Breast epithelium (tissue), 4 donors: Measurements from ENCODE around the gene CDH23. TPM values are rescaled to one million over a fixed set of nuclear protein-coding genes. Genes with fewer than 3 reads are reported as not detected.
"Not testable (repeated sequence)": the region's sequence is repeated elsewhere in the genome, so short reads cannot be mapped to it uniquely, and the experiment has no call there.

Experiments
- DNase-seq, 2 donors: peaks; one replicate each; pipeline ENCODE4 v3.0.0-alpha.2; 2019; ENCODE audit warnings: low spot score in 2 of 2
- H3K27ac ChIP-seq, 2 donors: fragments of 200-600 bp; sonication (generic) in 1 of 2; one replicate each; pipeline ENCODE4 v1.5.1; 2016 to 2019; ENCODE audit warnings: mild to moderate bottlenecking in 1 of 2
- H3K27me3 ChIP-seq, 2 donors: fragments of 200-600 bp; sonication (generic) in 1 of 2; one replicate each; pipeline versions ENCODE4 v1.5.1 to v1.6.0; 2017 to 2019; ENCODE audit warnings: control low read depth in 1 of 2, mild to moderate bottlenecking in 1 of 2
- H3K36me3 ChIP-seq: fragments of 200-600 bp; one replicate; pipeline ENCODE4 v1.5.1; 2019
- H3K4me1 ChIP-seq, 2 donors: fragments of 200-600 bp; sonication (generic); one replicate each; pipeline ENCODE4 v1.5.1; 2016 to 2019; ENCODE audit warnings: control low read depth in 1 of 2
- H3K4me3 ChIP-seq, 3 donors: fragments of 200-600 bp; sonication (generic); 1 replicate in 2 of 3; 2 replicates in 1 of 3; pipeline ENCODE4 v1.5.1; 2016 to 2019; ENCODE audit warnings: mild to moderate bottlenecking in 3 of 3, moderate library complexity in 2 of 3
- H3K9me3 ChIP-seq, 2 donors: fragments of 200-600 bp; sonication (generic) in 1 of 2; one replicate each; pipeline ENCODE4 v1.5.1; 2016 to 2019; ENCODE audit warnings: control low read depth in 1 of 2
- POLR2A ChIP-seq: fragments of 450-650 bp; IDR thresholded peaks from one replicate; pipeline ENCODE4 v1.6.1; 2016; ENCODE audit warnings: antibody characterized with exemption, mild to moderate bottlenecking, moderate library complexity
- POLR2AphosphoS5 ChIP-seq, 3 donors: sonication (generic); formaldehyde crosslinking; IDR thresholded peaks; one replicate each; pipeline ENCODE4 v1.6.1; 2017; ENCODE audit warnings: antibody characterized with exemption in 3 of 3
- intact Hi-C: fragments of 100-400 bp; cut with DNase I; formaldehyde crosslinking; loops from one replicate; pipeline ENCODE4 v1.15.1; 2023; ENCODE audit warnings: low total_unique reads
- total RNA-seq, 3 donors: library from RNA; depleted of rRNA; stranded (reverse); fragments of >200 nt; gene quantifications; one replicate each; pipeline ENCODE4 v1.1.0, GENCODE V29; 2016
- TF ChIP-seq, protein P1 (sequence below), 3 donors: fragments of 450-650 bp; IDR thresholded peaks; one replicate each; pipeline ENCODE4 v1.5.1; 2016 to 2017; ENCODE audit warnings: antibody characterized with exemption in 3 of 3, mild to moderate bottlenecking in 3 of 3, moderate library complexity in 3 of 3

Gene CDH23
- total RNA-seq, 3 donors from 2014 or later: 8.5 to 13.8 (median 11.6) TPM

- Histone ChIP-seq H3K27ac (peak overlapping the region in 1 of 2 donors; percentile 98), H3K4me3 (peak overlapping the region; percentile 88 to 100 (median 97)), H3K9me3 (no peaks in the 10 kb centered on the region), H3K27me3 (no peaks in the 10 kb centered on the region), H3K4me1 (peaks cover 0 to 3% of the 10 kb centered on the region in 2 donors), H3K36me3 (no peaks in the 10 kb centered on the region)
- intact Hi-C loops: loop anchor here (5.0 kb wide), 1 partner anchor 517 kb away; no protein-coding TSS in a partner anchor
- TF ChIP-seq POLR2A: no peak
- TF ChIP-seq POLR2AphosphoS5 (IDR thresholded peaks at IDR 0.05): no peak
- TF ChIP-seq, protein P1, sequence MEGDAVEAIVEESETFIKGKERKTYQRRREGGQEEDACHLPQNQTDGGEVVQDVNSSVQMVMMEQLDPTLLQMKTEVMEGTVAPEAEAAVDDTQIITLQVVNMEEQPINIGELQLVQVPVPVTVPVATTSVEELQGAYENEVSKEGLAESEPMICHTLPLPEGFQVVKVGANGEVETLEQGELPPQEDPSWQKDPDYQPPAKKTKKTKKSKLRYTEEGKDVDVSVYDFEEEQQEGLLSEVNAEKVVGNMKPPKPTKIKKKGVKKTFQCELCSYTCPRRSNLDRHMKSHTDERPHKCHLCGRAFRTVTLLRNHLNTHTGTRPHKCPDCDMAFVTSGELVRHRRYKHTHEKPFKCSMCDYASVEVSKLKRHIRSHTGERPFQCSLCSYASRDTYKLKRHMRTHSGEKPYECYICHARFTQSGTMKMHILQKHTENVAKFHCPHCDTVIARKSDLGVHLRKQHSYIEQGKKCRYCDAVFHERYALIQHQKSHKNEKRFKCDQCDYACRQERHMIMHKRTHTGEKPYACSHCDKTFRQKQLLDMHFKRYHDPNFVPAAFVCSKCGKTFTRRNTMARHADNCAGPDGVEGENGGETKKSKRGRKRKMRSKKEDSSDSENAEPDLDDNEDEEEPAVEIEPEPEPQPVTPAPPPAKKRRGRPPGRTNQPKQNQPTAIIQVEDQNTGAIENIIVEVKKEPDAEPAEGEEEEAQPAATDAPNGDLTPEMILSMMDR (IDR thresholded peaks at IDR 0.05): no peak
- DNase-seq: no peak
Observed at GRCh38 chr10:71849461-71849908, 452.8 kb downstream of the CDH23 start.

DNA sequence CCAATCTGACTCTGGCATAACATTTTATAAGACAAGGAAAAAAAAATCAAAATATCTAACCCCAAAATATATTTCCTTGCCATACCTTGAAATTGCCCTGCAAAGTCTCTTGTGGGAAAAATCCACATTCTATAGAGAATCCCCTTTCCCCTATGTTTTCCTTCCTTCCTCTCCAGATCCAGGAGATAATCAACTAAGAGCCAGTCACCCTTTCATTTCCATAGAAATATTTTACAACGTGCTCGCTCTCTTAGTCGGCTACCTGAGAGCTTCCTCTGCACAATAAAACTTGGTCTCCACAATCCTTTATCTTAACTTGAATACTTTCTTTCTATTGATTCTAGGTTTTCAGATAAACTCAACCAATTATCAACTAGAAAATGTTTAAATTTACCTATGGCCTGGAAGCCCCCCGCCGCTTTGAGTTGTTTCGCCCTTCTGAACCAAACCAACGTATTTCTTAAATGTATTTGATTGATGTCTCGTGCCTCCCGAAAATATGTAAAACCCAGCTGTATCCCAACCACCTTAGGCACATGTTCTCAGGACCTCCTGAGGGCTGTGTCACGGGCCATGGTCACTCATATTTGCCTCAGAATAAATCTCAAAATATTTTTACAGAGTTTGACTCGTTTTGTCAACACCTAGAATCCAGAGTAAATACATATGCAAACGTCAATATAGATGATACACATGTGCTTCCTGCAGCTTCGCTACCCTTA is 453.5 kb downstream of the CDH23 start:
- H3K9me3 ChIP-seq: no peaks in the 10 kb centered on the region

GRCh38 chr10:71850743-71851464 is 454.2 kb downstream of the CDH23 start, which contains the start of gene PSAP:
Gene PSAP (minus strand): TSS chr10:71851251. CDS start chr10:71851221, 30 bp downstream.
- intact Hi-C loops: no loop called here
- H3K36me3 ChIP-seq: no peaks in the 10 kb centered on the region
- H3K27ac ChIP-seq: peak within 1 kb of the TSS; percentile 98 to 99
- no peaks in the 10 kb centered on the region for H3K9me3 ChIP-seq
- DNase-seq: peak; percentile 98 to 99
- peak within 1 kb of the TSS; percentile 88 to 100 (median 97) for H3K4me3 ChIP-seq
- TF ChIP-seq, protein P1 (IDR thresholded peaks at IDR 0.05): peak in 2 of 3 donors; percentile 3 to 16
- peak; percentile 98 to 99 (median 98) for TF ChIP-seq POLR2AphosphoS5 (IDR thresholded peaks at IDR 0.05)
- TF ChIP-seq POLR2A: peak; percentile 97
- H3K27me3 ChIP-seq: no peaks in the 10 kb centered on the region
- peaks cover 0 to 3% of the 10 kb centered on the region in 2 donors for H3K4me1 ChIP-seq

More for the DNA sequence above, 453.5 kb downstream of the CDH23 start:
- Histone ChIP-seq H3K4me3 (peak overlapping the region; percentile 88 to 100 (median 97)), H3K4me1 (peaks cover 0 to 3% of the 10 kb centered on the region in 2 donors), H3K27me3 (no peaks in the 10 kb centered on the region), H3K27ac (peak overlapping the region; percentile 98 to 99), H3K36me3 (no peaks in the 10 kb centered on the region)
- no peak for TF ChIP-seq POLR2AphosphoS5 (IDR thresholded peaks at IDR 0.05)
- TF ChIP-seq, protein P1 (IDR thresholded peaks at IDR 0.05): no peak
- TF ChIP-seq POLR2A: no peak
- DNase-seq: no peak
- intact Hi-C loops: no loop called here

DNA sequence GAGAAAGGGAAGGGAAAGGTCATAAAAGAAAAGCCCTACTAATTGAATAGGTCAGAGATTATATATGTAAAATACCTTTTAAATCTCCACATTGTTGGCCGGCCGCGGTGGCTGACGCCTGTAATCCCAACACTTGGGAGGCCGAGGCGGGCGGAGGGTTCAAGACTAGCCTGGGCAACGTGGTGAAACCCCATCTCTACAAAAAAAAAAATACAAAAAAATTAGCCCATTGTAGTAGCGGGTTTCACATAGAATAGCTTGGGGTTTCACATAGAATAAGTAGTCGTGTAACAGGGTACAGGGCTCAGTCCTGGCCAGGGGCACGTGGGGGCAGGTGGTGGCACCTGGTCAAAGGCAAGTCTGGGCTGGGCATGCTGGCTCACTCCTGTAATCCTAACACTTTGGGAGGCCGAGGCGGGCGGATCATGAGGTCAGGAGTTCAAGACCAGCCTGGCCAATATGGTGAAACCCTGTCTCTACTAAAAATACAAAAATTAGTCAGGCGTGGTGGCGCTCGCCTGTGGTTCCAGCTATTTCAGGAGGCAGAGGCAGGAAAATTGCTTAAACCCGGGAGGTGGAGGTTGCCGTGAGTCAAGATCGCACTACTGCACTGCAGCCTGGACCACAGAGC is 454.9 kb downstream of the CDH23 start:
- H3K36me3 ChIP-seq, H3K27me3 ChIP-seq, H3K9me3 ChIP-seq, H3K4me1 ChIP-seq, intact Hi-C loops: not testable (repeated sequence)
- H3K4me3 ChIP-seq: peak overlapping the region; percentile 88 to 100 (median 97)
- DNase-seq: peak in 1 of 2 donors; percentile 37
- peak overlapping the region; percentile 98 to 99 for H3K27ac ChIP-seq

GRCh38 chr10:71852355-71852937 is 455.7 kb downstream of the CDH23 start:
- Histone ChIP-seq H3K27ac (peak overlapping the region in 1 of 2 donors; percentile 98), H3K36me3 (no peaks in the 10 kb centered on the region), H3K27me3 (no peaks in the 10 kb centered on the region), H3K9me3 (no peaks in the 10 kb centered on the region), H3K4me3 (no peak overlapping the region), H3K4me1 (peaks cover 0 to 3% of the 10 kb centered on the region in 2 donors)
- no peak for DNase-seq
- TF ChIP-seq, protein P1 (IDR thresholded peaks at IDR 0.05): no peak
- no peak for TF ChIP-seq POLR2A
- TF ChIP-seq POLR2AphosphoS5 (IDR thresholded peaks at IDR 0.05): no peak
- intact Hi-C loops: no loop called here
